ENCODE measurements around the gene UTP3. TPM values are rescaled to one million over a fixed set of nuclear protein-coding genes. Genes with fewer than 3 reads are reported as not detected.

Gene UTP3
- total and polyA plus RNA-seq, 9 of the 15 experiments (the other 6 are each of a cell fraction or from before 2014, with no cell fraction given): 11.9 to 69.3 (median 34.0) TPM

GRCh38 chr4:70654605-70655011 is 33.7 kb upstream of the UTP3 start (continued):
- TF ChIP-seq FOXK2 (conservative IDR thresholded peaks at IDR 0.05 in 1 of 2, IDR thresholded peaks at IDR 0.05 in 1 of 2; ENCODE audit: low read depth in 2 of 2) (peak; percentile 28 to 47; a peak in 2 of 4 replicates), ARID3B (CRISPR knock-in tag; IDR thresholded peaks at IDR 0.05; ENCODE audit: borderline replicate concordance) (no peak), CHD1 (IDR thresholded peaks at IDR 0.05; ENCODE audit: low read length) (no peak), XRCC5 (IDR thresholded peaks at IDR 0.05; ENCODE audit: low read depth, low read length) (no peak), ATF7 (IDR thresholded peaks at IDR 0.05) (peak; percentile 35; the same call in 1 of the 2 replicates), TCF15 (CRISPR knock-in tag; IDR thresholded peaks at IDR 0.05) (no peak), DDX20 (tag; IDR thresholded peaks at IDR 0.05; ENCODE audit: low read depth) (no peak), GTF2E2 (tag; IDR thresholded peaks at IDR 0.05) (no peak), ZFPM2 (CRISPR knock-in tag; IDR thresholded peaks at IDR 0.05) (no peak), FOXJ2 (tag; IDR thresholded peaks at IDR 0.05) (no peak), TCF7 (IDR thresholded peaks at IDR 0.05; ENCODE audit: borderline replicate concordance) (peak; percentile 74; the same call in 1 of the 2 replicates), ZHX1 (conservative IDR thresholded peaks at IDR 0.05; ENCODE audit: low read length) (no peak), ZNF778 (CRISPR knock-in tag; IDR thresholded peaks at IDR 0.05) (no peak), CBFA2T2 (conservative IDR thresholded peaks at IDR 0.05) (peak; percentile 94), MCM7 (IDR thresholded peaks at IDR 0.05) (no peak), ARHGAP35 (IDR thresholded peaks at IDR 0.05; ENCODE audit: partially characterized antibody) (no peak), ETV1 (tag; conservative IDR thresholded peaks at IDR 0.05; ENCODE audit: low read depth) (peak; percentile 87), BRF1 (IDR thresholded peaks at IDR 0.05; ENCODE audit: borderline replicate concordance, extremely low read depth, insufficient read length) (no peak), NFRKB (IDR thresholded peaks at IDR 0.05; ENCODE audit: low read depth) (no peak), ZZZ3 (IDR thresholded peaks at IDR 0.05) (no peak), ZNF263 (CRISPR knock-in tag; IDR thresholded peaks at IDR 0.05; ENCODE audit: borderline replicate concordance) (no peak), MAZ (CRISPR knock-in tag; conservative IDR thresholded peaks at IDR 0.05 in 1 of 2, IDR thresholded peaks at IDR 0.05 in 1 of 2) (peak in 1 of 2 experiments; percentile 38; a peak in 1 of 4 replicates), ZNF436 (CRISPR knock-in tag; IDR thresholded peaks at IDR 0.05) (no peak), CXXC5 (CRISPR knock-in tag; IDR thresholded peaks at IDR 0.05) (peak; percentile 81), RBM34 (IDR thresholded peaks at IDR 0.05; ENCODE audit: borderline replicate concordance, insufficient read depth, low read length) (no peak), ZNF75A (CRISPR knock-in tag; IDR thresholded peaks at IDR 0.05) (no peak)

All from K562 (cell line).